GM12865 (cell line): ENCODE data around the gene ANO1.

Experiments used
- DNase-seq: peaks from one replicate; pipeline ENCODE4 v3.0.0; 2010; ENCODE audit warnings: low read depth
- H3K4me3 ChIP-seq: 2 replicates; pipeline ENCODE4 v1.5.1; 2011; ENCODE audit warnings: mild to moderate bottlenecking, low read depth, low read length, control low read depth
- CTCF ChIP-seq: IDR thresholded peaks from 2 replicates; pipeline ENCODE4 v1.5.1; 2011; ENCODE audit warnings: low read length, control low read depth, low read depth, inconsistent platforms; ENCODE audit not compliant: insufficient read depth; ENCODE audit errors: missing control alignments

The ANO1 gene

GRCh38 chr11:70107191-70107590, 29.1 kb downstream of the ANO1 start:
- no peak overlapping the region for H3K4me3 ChIP-seq
- no peak for DNase-seq
- TF ChIP-seq CTCF: no peak

GRCh38 chr11:70107756-70108155, 29.6 kb downstream of the ANO1 start:
- H3K4me3 ChIP-seq: no peak overlapping the region
- DNase-seq: no peak
- TF ChIP-seq CTCF: no peak

GRCh38 chr11:70108250-70108649, 30.1 kb downstream of the ANO1 start:
- TF ChIP-seq CTCF: no peak
- no peak for DNase-seq
- H3K4me3 ChIP-seq: no peak overlapping the region

GRCh38 chr11:70109006-70109405, 30.9 kb downstream of the ANO1 start:
- no peak for TF ChIP-seq CTCF
- DNase-seq: no peak
- no peak overlapping the region for H3K4me3 ChIP-seq

- no peak overlapping the region for H3K4me3 ChIP-seq
- TF ChIP-seq CTCF: no peak
- no peak for DNase-seq
Measured at GRCh38 chr11:70109903-70110302, 31.8 kb downstream of the ANO1 start.

- DNase-seq: no peak
- TF ChIP-seq CTCF: no peak
- H3K4me3 ChIP-seq: no peak overlapping the region
Measured at GRCh38 chr11:70110538-70111055, 32.5 kb downstream of the ANO1 start.

- no peak overlapping the region for H3K4me3 ChIP-seq
- TF ChIP-seq CTCF: no peak
- no peak for DNase-seq
Measured at GRCh38 chr11:70111269-70112016, 33.3 kb downstream of the ANO1 start.
